NCI-H526 (cell line): ENCODE measurements around the gene NDOR1.
"Not testable (repeated sequence)": the region's sequence is repeated elsewhere in the genome, so short reads cannot be mapped to it uniquely, and the experiment has no call there.

ENCODE experiments used
- DNase-seq, 2 experiments: peaks; one replicate each; lab custom pipeline; 2025; lab: John Stamatoyannopoulos, UW

The NDOR1 gene

GRCh38 chr9:137243626-137244485 is 38.4 kb downstream of the NDOR1 start:
- DNase-seq = no peak

- DNase-seq = peak in 1 of 2 experiments; percentile 39
Measured at GRCh38 chr9:137244486-137245449, 39.3 kb downstream of the NDOR1 start.

GRCh38 chr9:137245450-137246421 is 40.2 kb downstream of the NDOR1 start:
- no peak for DNase-seq

GRCh38 chr9:137247135-137247915 is 41.8 kb downstream of the NDOR1 start:
- DNase-seq = no peak

- no peak for DNase-seq
Measured at GRCh38 chr9:137247916-137248175, 42.3 kb downstream of the NDOR1 start.

GRCh38 chr9:137250329-137251193 is 45.1 kb downstream of the NDOR1 start:
- DNase-seq = no peak

- DNase-seq = no peak
Measured at GRCh38 chr9:137251194-137251461, 45.6 kb downstream of the NDOR1 start, which contains the start of gene STPG3. Gene STPG3, plus strand, starts transcription at chr9:137251286. Its CDS starts 1 bp downstream, at chr9:137251287.

GRCh38 chr9:137251490-137252268 is 46.2 kb downstream of the NDOR1 start:
- DNase-seq = no peak

GRCh38 chr9:137252555-137253506 is 47.3 kb downstream of the NDOR1 start:
- DNase-seq = peak in 1 of 2 experiments; percentile 72

- no peak for DNase-seq
Measured at GRCh38 chr9:137253717-137254623, 48.5 kb downstream of the NDOR1 start.

GRCh38 chr9:137254624-137255447 is 49.3 kb downstream of the NDOR1 start, which contains the start of gene NELFB:
Gene NELFB, plus strand, starts transcription at chr9:137255327.
- peak; percentile 28 to 85 for DNase-seq

GRCh38 chr9:137255448-137256114 is 50.1 kb downstream of the NDOR1 start:
- DNase-seq = peak in 1 of 2 experiments; percentile 67

- no peak for DNase-seq
Measured at GRCh38 chr9:137256362-137256761, 50.9 kb downstream of the NDOR1 start.

GRCh38 chr9:137256856-137257255 is 51.4 kb downstream of the NDOR1 start:
- no peak for DNase-seq

- not testable (repeated sequence) for DNase-seq
Measured at GRCh38 chr9:137262173-137262908, 56.8 kb downstream of the NDOR1 start.
